Adrenal gland (tissue), 5 donors: Measurements from ENCODE around the gene SELP.

Experiments used
- CTCF ChIP-seq, 6 experiments: fragments of 450-650 bp in 4 of 6; fragments of 200-600 bp in 2 of 6; sonication (generic) in 1 of 6; IDR thresholded peaks; 1 replicate in 5 of 6; 2 replicates in 1 of 6; pipeline versions ENCODE4 v1.5.1 to v1.8.0; 2016 to 2021; ENCODE audit warnings: antibody characterized with exemption in 6 of 6, mild to moderate bottlenecking in 2 of 6, moderate library complexity in 1 of 6
- POLR2A ChIP-seq, 2 donors: fragments of 450-650 bp; IDR thresholded peaks; one replicate each; pipeline ENCODE4 v1.6.1; 2017; ENCODE audit warnings: antibody characterized with exemption in 2 of 2, mild to moderate bottlenecking in 2 of 2, moderate library complexity in 1 of 2
- donor health status: DM: no; HTN: no; CAD: no.

GRCh38 chr1:169586067-169586394 is 43.9 kb downstream of the SELP start:
- TF ChIP-seq CTCF (IDR thresholded peaks at IDR 0.05), result no peak
- no peak for TF ChIP-seq POLR2A (IDR thresholded peaks at IDR 0.05)
